Karpas-422 (cell line): ENCODE data around the gene ARHGAP33. TPM values are rescaled to one million over a fixed set of nuclear protein-coding genes. Genes with fewer than 3 reads are reported as not detected.

Source experiments
- DNase-seq: peaks from one replicate; pipeline ENCODE4 v3.0.0-alpha.2; 2015
- H2AFZ ChIP-seq: fragments of 200-600 bp; sonication (generic); 2 replicates; pipeline ENCODE4 v1.6.1; 2014; ENCODE audit warnings: antibody characterized with exemption, low read length, mixed read lengths
- H3K27ac ChIP-seq: fragments of 200-600 bp; sonication (generic); 2 replicates; pipeline ENCODE4 v1.5.1; 2014; ENCODE audit warnings: mild to moderate bottlenecking, low read length, moderate library complexity
- H3K27me3 ChIP-seq: fragments of 200-600 bp; sonication (generic); 2 replicates; pipeline ENCODE4 v1.6.1; 2014; ENCODE audit warnings: low read length, mixed read lengths
- H3K36me3 ChIP-seq: fragments of 200-600 bp; sonication (generic); 2 replicates; pipeline ENCODE4 v1.6.1; 2014; ENCODE audit warnings: low read length, mixed read lengths; ENCODE audit not compliant: insufficient read depth
- H3K4me1 ChIP-seq: fragments of 200-600 bp; sonication (generic); 2 replicates; pipeline ENCODE4 v1.6.1; 2014; ENCODE audit warnings: mild to moderate bottlenecking, low read length, mixed read lengths
- H3K4me2 ChIP-seq: fragments of 200-600 bp; sonication (generic); 2 replicates; pipeline ENCODE4 v1.6.1; 2014; ENCODE audit warnings: low read length, low read depth, mild to moderate bottlenecking; ENCODE audit not compliant: poor library complexity, severe bottlenecking
- H3K4me3 ChIP-seq: fragments of 200-600 bp; sonication (generic); 2 replicates; pipeline ENCODE4 v1.5.1; 2014; ENCODE audit warnings: mild to moderate bottlenecking, antibody characterized with exemption, low read length, mixed read lengths
- H3K79me2 ChIP-seq: fragments of 200-600 bp; sonication (generic); 2 replicates; pipeline ENCODE4 v1.6.1; 2014; ENCODE audit warnings: mild to moderate bottlenecking, low read length, mixed read lengths
- H3K9ac ChIP-seq: fragments of 200-600 bp; sonication (generic); 2 replicates; pipeline ENCODE4 v1.6.0; 2014; ENCODE audit warnings: low read length
- H3K9me2 ChIP-seq: fragments of 200-600 bp; sonication (generic), shearing (Covaris generic); replicated peaks from 2 replicates; pipeline ENCODE4 v1.6.0; 2014; ENCODE audit warnings: mild to moderate bottlenecking, low read length, moderate library complexity; ENCODE audit not compliant: insufficient read depth
- H3K9me3 ChIP-seq: fragments of 300-700, 200-600 bp; sonication (generic); 2 replicates; pipeline ENCODE4 v1.6.1; 2014; ENCODE audit warnings: low read length, mixed read lengths
- H4K20me1 ChIP-seq: fragments of 200-600 bp; sonication (generic); 2 replicates; pipeline ENCODE4 v1.6.1; 2014; ENCODE audit warnings: mild to moderate bottlenecking, antibody characterized with exemption, low read length, low read depth; ENCODE audit not compliant: insufficient read depth
- total RNA-seq: library from RNA; depleted of rRNA; stranded (reverse); fragments of >200 nt; shearing (Covaris generic); gene quantifications from 2 replicates; pipeline ENCODE4 v1.2.3, GENCODE V29; 2014; ENCODE audit warnings: low replicate concordance; rRNA removed

Gene ARHGAP33
- total RNA-seq, result 5.8 and 12.3 TPM in 2 replicates

GRCh38 chr19:35775298-35776101 lies at the start of gene ARHGAP33:
Gene ARHGAP33, plus strand, starts transcription at chr19:35775564. Its CDS starts 95 bp downstream, at chr19:35775659.
- 0 out of 2 replicates have a peak within 1 kb of the TSS, but pooled peaks have one; percentile 22 for H3K27ac ChIP-seq
- H3K27me3 ChIP-seq, result no peaks in the 10 kb centered on the region
- peak within 1 kb of the TSS; percentile 75 for H3K4me2 ChIP-seq
- H3K9me2 ChIP-seq, result no peaks in the 10 kb centered on the region
- H3K36me3 ChIP-seq, result no peaks in the 10 kb centered on the region
- peak within 1 kb of the TSS; percentile 90 for H3K4me3 ChIP-seq
- H3K9me3 ChIP-seq, result no peaks in the 10 kb centered on the region
- H3K9ac ChIP-seq, result peak within 1 kb of the TSS; percentile 89
- peak; percentile 100 for DNase-seq
- peaks cover 12% of the 10 kb centered on the region for H3K4me1 ChIP-seq
- 0 out of 2 replicates have a peak, but pooled peaks cover 6% of the 10 kb centered on the region for H4K20me1 ChIP-seq
- no peak within 1 kb of the TSS; the same call in 1 of the 2 replicates for H2AFZ ChIP-seq
- H3K79me2 ChIP-seq, result peaks cover 6% of the 10 kb centered on the region; the same call in 1 of the 2 replicates

GRCh38 chr19:35727053-35727955 lies 48.1 kb upstream of the ARHGAP33 start:
- Histone ChIP-seq H4K20me1 (0 out of 2 replicates have a peak, but pooled peaks cover 9% of the 10 kb centered on the region), H3K27ac (no peak overlapping the region), H3K4me2 (no peak overlapping the region), H3K79me2 (no peaks in the 10 kb centered on the region), H3K36me3 (peaks cover 6% of the 10 kb centered on the region; the same call in 1 of the 2 replicates), H3K4me1 (no peaks in the 10 kb centered on the region), H3K9me3 (no peaks in the 10 kb centered on the region), H3K9ac (no peak overlapping the region), H3K9me2 (no peaks in the 10 kb centered on the region), H2AFZ (no peak overlapping the region), H3K27me3 (no peaks in the 10 kb centered on the region), H3K4me3 (no peak overlapping the region)
- no peak for DNase-seq

- peaks cover 6% of the 10 kb centered on the region; the same call in 1 of the 2 replicates for H3K36me3 ChIP-seq
- 0 out of 2 replicates have a peak, but pooled peaks cover 9% of the 10 kb centered on the region for H4K20me1 ChIP-seq
- peaks cover 6% of the 10 kb centered on the region for H3K4me1 ChIP-seq
- H3K79me2 ChIP-seq, result no peaks in the 10 kb centered on the region
- H3K27me3 ChIP-seq, result no peaks in the 10 kb centered on the region
- no peak overlapping the region for H3K9ac ChIP-seq
- no peak for DNase-seq
- no peaks in the 10 kb centered on the region for H3K9me3 ChIP-seq
- H2AFZ ChIP-seq, result no peak overlapping the region
- H3K9me2 ChIP-seq, result no peaks in the 10 kb centered on the region
- H3K4me3 ChIP-seq, result no peak overlapping the region
- no peak overlapping the region for H3K27ac ChIP-seq
- no peak overlapping the region for H3K4me2 ChIP-seq
Observed at GRCh38 chr19:35727956-35728706, 47.2 kb upstream of the ARHGAP33 start.

- DNase-seq, result no peak
- H4K20me1 ChIP-seq, result 0 out of 2 replicates have a peak, but pooled peaks cover 10% of the 10 kb centered on the region
- no peaks in the 10 kb centered on the region for H3K9me2 ChIP-seq
- peaks cover 15% of the 10 kb centered on the region for H3K4me1 ChIP-seq
- no peak overlapping the region for H2AFZ ChIP-seq
- no peaks in the 10 kb centered on the region for H3K79me2 ChIP-seq
- H3K9ac ChIP-seq, result no peak overlapping the region
- peaks cover 6% of the 10 kb centered on the region; the same call in 1 of the 2 replicates for H3K36me3 ChIP-seq
- H3K27ac ChIP-seq, result no peak overlapping the region
- no peaks in the 10 kb centered on the region for H3K9me3 ChIP-seq
- H3K4me3 ChIP-seq, result no peak overlapping the region
- H3K4me2 ChIP-seq, result no peak overlapping the region
- no peaks in the 10 kb centered on the region for H3K27me3 ChIP-seq
Observed at GRCh38 chr19:35729021-35729420, 46.3 kb upstream of the ARHGAP33 start.

- no peak overlapping the region for H2AFZ ChIP-seq
- no peak for DNase-seq
- peaks cover 6% of the 10 kb centered on the region; the same call in 1 of the 2 replicates for H3K36me3 ChIP-seq
- no peak overlapping the region for H3K27ac ChIP-seq
- no peak overlapping the region for H3K4me3 ChIP-seq
- H3K9ac ChIP-seq, result no peak overlapping the region
- H3K4me1 ChIP-seq, result peaks cover 19% of the 10 kb centered on the region
- no peaks in the 10 kb centered on the region for H3K9me3 ChIP-seq
- H3K4me2 ChIP-seq, result no peak overlapping the region
- H3K27me3 ChIP-seq, result no peaks in the 10 kb centered on the region
- H3K9me2 ChIP-seq, result no peaks in the 10 kb centered on the region
- H4K20me1 ChIP-seq, result 0 out of 2 replicates have a peak, but pooled peaks cover 10% of the 10 kb centered on the region
- H3K79me2 ChIP-seq, result no peaks in the 10 kb centered on the region
Observed at GRCh38 chr19:35729763-35730162, 45.6 kb upstream of the ARHGAP33 start.

GRCh38 chr19:35730326-35730725 lies 45.0 kb upstream of the ARHGAP33 start:
- Histone ChIP-seq H3K9ac (no peak overlapping the region), H3K9me2 (no peaks in the 10 kb centered on the region), H3K9me3 (no peaks in the 10 kb centered on the region), H3K4me1 (peaks cover 19% of the 10 kb centered on the region), H3K27ac (no peak overlapping the region), H3K36me3 (peaks cover 6% of the 10 kb centered on the region; the same call in 1 of the 2 replicates), H3K4me3 (no peak overlapping the region), H3K4me2 (no peak overlapping the region), H2AFZ (no peak overlapping the region), H3K27me3 (no peaks in the 10 kb centered on the region), H4K20me1 (0 out of 2 replicates have a peak, but pooled peaks cover 10% of the 10 kb centered on the region), H3K79me2 (no peaks in the 10 kb centered on the region)
- no peak for DNase-seq

GRCh38 chr19:35731353-35731752 lies 44.0 kb upstream of the ARHGAP33 start:
- Histone ChIP-seq H3K27me3 (no peaks in the 10 kb centered on the region), H2AFZ (no peak overlapping the region), H3K4me1 (peaks cover 19% of the 10 kb centered on the region), H3K4me3 (no peak overlapping the region), H3K9me3 (no peaks in the 10 kb centered on the region), H3K36me3 (peaks cover 6% of the 10 kb centered on the region; the same call in 1 of the 2 replicates), H3K27ac (no peak overlapping the region), H3K4me2 (no peak overlapping the region), H3K9ac (no peak overlapping the region), H4K20me1 (0 out of 2 replicates have a peak, but pooled peaks cover 10% of the 10 kb centered on the region), H3K9me2 (no peaks in the 10 kb centered on the region), H3K79me2 (no peaks in the 10 kb centered on the region)
- DNase-seq, result no peak
